GM18907 (cell line): ENCODE results near the gene DCUN1D4.

Experiments
- ATAC-seq: cut with Tn5 transposase; IDR thresholded peaks from one replicate; pipeline ENCODE4 v1.9.1; 2021; ENCODE audit warnings: mild to moderate bottlenecking, moderate library complexity; ENCODE audit not compliant: unreplicated experiment

DCUN1D4 gene

GRCh38 chr4:51842554-51843308 lies at the start of gene DCUN1D4:
TSS of gene DCUN1D4 (plus strand) at chr4:51843153. CDS start at chr4:51843243, 90 bp downstream.
- peak; percentile 97 for ATAC-seq

GRCh38 chr4:51820443-51821234 lies 22.3 kb upstream of the DCUN1D4 start:
- no peak for ATAC-seq

- no peak for ATAC-seq
Observed at GRCh38 chr4:51825341-51825740, 17.6 kb upstream of the DCUN1D4 start.

- ATAC-seq, result no peak
Observed at GRCh38 chr4:51830156-51830720, 12.7 kb upstream of the DCUN1D4 start.

- peak; percentile 77 for ATAC-seq
Observed at GRCh38 chr4:51831133-51831532, 11.8 kb upstream of the DCUN1D4 start.

GRCh38 chr4:51833236-51833635 lies 9.7 kb upstream of the DCUN1D4 start:
- no peak for ATAC-seq

- no peak for ATAC-seq
Observed at GRCh38 chr4:51835079-51835478, 7.9 kb upstream of the DCUN1D4 start.

GRCh38 chr4:51835855-51836254 lies 7.1 kb upstream of the DCUN1D4 start:
- no peak for ATAC-seq

GRCh38 chr4:51836549-51836948 lies 6.4 kb upstream of the DCUN1D4 start:
- no peak for ATAC-seq

GRCh38 chr4:51840781-51841180 lies 2.2 kb upstream of the DCUN1D4 start:
- ATAC-seq, result no peak

- ATAC-seq, result no peak
Observed at GRCh38 chr4:51842167-51842553, 793 bp upstream of the DCUN1D4 start.

- ATAC-seq, result peak; percentile 35
Observed at GRCh38 chr4:51843309-51844152, 578 bp downstream of the DCUN1D4 start.

GRCh38 chr4:51844153-51845054 lies 1.5 kb downstream of the DCUN1D4 start:
- ATAC-seq, result peak; percentile 48

- ATAC-seq, result no peak
Observed at GRCh38 chr4:51845055-51845426, 2.1 kb downstream of the DCUN1D4 start.

- ATAC-seq, result no peak
Observed at GRCh38 chr4:51845711-51846110, 2.8 kb downstream of the DCUN1D4 start.

- no peak for ATAC-seq
Observed at GRCh38 chr4:51849430-51849829, 6.5 kb downstream of the DCUN1D4 start.

- no peak for ATAC-seq
Observed at GRCh38 chr4:51850294-51850693, 7.3 kb downstream of the DCUN1D4 start.

- no peak for ATAC-seq
Observed at GRCh38 chr4:51851090-51851936, 8.4 kb downstream of the DCUN1D4 start.

- no peak for ATAC-seq
Observed at GRCh38 chr4:51851937-51852290, 9.0 kb downstream of the DCUN1D4 start.
